ENCODE data around the gene ZNF26. TPM values are rescaled to one million over a fixed set of nuclear protein-coding genes. Genes with fewer than 3 reads are reported as not detected.

ZNF26 gene
- total RNA-seq, 1 donor from 2014 or later: 12.6 TPM

GRCh38 chr12:133058203-133059113 lies 72.3 kb downstream of the ZNF26 start:
- TF ChIP-seq, protein P1, sequence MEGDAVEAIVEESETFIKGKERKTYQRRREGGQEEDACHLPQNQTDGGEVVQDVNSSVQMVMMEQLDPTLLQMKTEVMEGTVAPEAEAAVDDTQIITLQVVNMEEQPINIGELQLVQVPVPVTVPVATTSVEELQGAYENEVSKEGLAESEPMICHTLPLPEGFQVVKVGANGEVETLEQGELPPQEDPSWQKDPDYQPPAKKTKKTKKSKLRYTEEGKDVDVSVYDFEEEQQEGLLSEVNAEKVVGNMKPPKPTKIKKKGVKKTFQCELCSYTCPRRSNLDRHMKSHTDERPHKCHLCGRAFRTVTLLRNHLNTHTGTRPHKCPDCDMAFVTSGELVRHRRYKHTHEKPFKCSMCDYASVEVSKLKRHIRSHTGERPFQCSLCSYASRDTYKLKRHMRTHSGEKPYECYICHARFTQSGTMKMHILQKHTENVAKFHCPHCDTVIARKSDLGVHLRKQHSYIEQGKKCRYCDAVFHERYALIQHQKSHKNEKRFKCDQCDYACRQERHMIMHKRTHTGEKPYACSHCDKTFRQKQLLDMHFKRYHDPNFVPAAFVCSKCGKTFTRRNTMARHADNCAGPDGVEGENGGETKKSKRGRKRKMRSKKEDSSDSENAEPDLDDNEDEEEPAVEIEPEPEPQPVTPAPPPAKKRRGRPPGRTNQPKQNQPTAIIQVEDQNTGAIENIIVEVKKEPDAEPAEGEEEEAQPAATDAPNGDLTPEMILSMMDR (IDR thresholded peaks at IDR 0.05): no peak
- Histone ChIP-seq H3K4me1 (no peaks in the 10 kb centered on the region), H3K36me3 (peaks cover 13% of the 10 kb centered on the region), H3K9me3 (peaks cover 98% of the 10 kb centered on the region), H3K27ac (no peak overlapping the region), H3K27me3 (ENCODE audit: low read depth) (no peaks in the 10 kb centered on the region), H3K4me3 (no peak overlapping the region)
- no peak for DNase-seq
- no peak for ATAC-seq
- intact Hi-C loops (cut with DNase I): no loop called here

GRCh38 chr12:133061954-133062353 lies 75.8 kb downstream of the ZNF26 start:
- Histone ChIP-seq H3K27me3 (ENCODE audit: low read depth) (no peaks in the 10 kb centered on the region), H3K9me3 (peaks cover 100% of the 10 kb centered on the region), H3K4me1 (no peaks in the 10 kb centered on the region), H3K4me3 (no peak overlapping the region), H3K36me3 (peaks cover 4% of the 10 kb centered on the region), H3K27ac (no peak overlapping the region)
- TF ChIP-seq, protein P1 (IDR thresholded peaks at IDR 0.05): no peak
- ATAC-seq (no peak), DNase-seq (no peak)
- intact Hi-C loops (cut with DNase I): no loop called here

GRCh38 chr12:133063556-133063955 lies 77.4 kb downstream of the ZNF26 start:
- H3K4me3 ChIP-seq: no peak overlapping the region
- no peaks in the 10 kb centered on the region for H3K27me3 ChIP-seq (ENCODE audit: low read depth)
- no peak overlapping the region for H3K27ac ChIP-seq
- H3K36me3 ChIP-seq: no peaks in the 10 kb centered on the region
- ATAC-seq: no peak
- intact Hi-C loops (cut with DNase I): no loop called here
- DNase-seq: no peak
- H3K9me3 ChIP-seq: peaks cover 99% of the 10 kb centered on the region
- H3K4me1 ChIP-seq: no peaks in the 10 kb centered on the region
- TF ChIP-seq, protein P1 (IDR thresholded peaks at IDR 0.05): no peak

- intact Hi-C loops (cut with DNase I): no loop called here
- TF ChIP-seq, protein P1 (IDR thresholded peaks at IDR 0.05): no peak
- H3K4me1 ChIP-seq: no peaks in the 10 kb centered on the region
- no peak overlapping the region for H3K27ac ChIP-seq
- ATAC-seq (no peak), DNase-seq (no peak)
- no peaks in the 10 kb centered on the region for H3K27me3 ChIP-seq (ENCODE audit: low read depth)
- H3K9me3 ChIP-seq: peaks cover 100% of the 10 kb centered on the region
- no peaks in the 10 kb centered on the region for H3K36me3 ChIP-seq
- no peak overlapping the region for H3K4me3 ChIP-seq
Observed at GRCh38 chr12:133073836-133074235, 87.7 kb downstream of the ZNF26 start.

Other genes starting within 250 kb of the ZNF26 start
- 49.6 TPM for gene ANKLE2, start 224.5 kb upstream of the ZNF26 start, total RNA-seq
- 59.7 TPM for gene GOLGA3, start 157.5 kb upstream of the ZNF26 start, total RNA-seq
- 43.6 TPM for gene CHFR, start 98.8 kb upstream of the ZNF26 start, total RNA-seq
- 13.3 TPM for gene ZNF605, start 30.1 kb upstream of the ZNF26 start, total RNA-seq
- gene ZNF84, start 51.1 kb downstream of the ZNF26 start, total RNA-seq: 24.5 TPM
- 15.0 TPM for gene ZNF140, start 94.6 kb downstream of the ZNF26 start, total RNA-seq
- 2.6 TPM for gene ZNF891, start 143.9 kb downstream of the ZNF26 start, total RNA-seq
- gene ZNF10, start 144.3 kb downstream of the ZNF26 start, total RNA-seq: 7.7 TPM
- 23.3 TPM for gene ZNF268, start 195.1 kb downstream of the ZNF26 start, total RNA-seq
- gene ANHX, start 249.5 kb downstream of the ZNF26 start, total RNA-seq: not detected

All from lower lobe of right lung (tissue), 2 donors.